Neutrophil (primary cell): ENCODE measurements around the gene ARHGAP22.

Experiments
- H3K27ac ChIP-seq: fragments of 200-600 bp; sonication (generic); 2 replicates; pipeline ENCODE4 v1.5.1; 2016; ENCODE audit warnings: mild to moderate bottlenecking, moderate library complexity
- H3K27me3 ChIP-seq: fragments of 200-600 bp; sonication (generic); 2 replicates; pipeline ENCODE4 v1.6.0; 2016; ENCODE audit warnings: mild to moderate bottlenecking
- H3K36me3 ChIP-seq: fragments of 200-600 bp; sonication (generic); 2 replicates; pipeline ENCODE4 v1.5.1; 2017
- H3K4me1 ChIP-seq, 2 experiments: fragments of 200-600 bp in 1 of 2; sonication (generic) in 1 of 2; 1 replicate in 1 of 2; 2 replicates in 1 of 2; pipeline versions ENCODE4 v1.5.1 to v1.6.1; 2013 to 2016; ENCODE audit warnings: low read depth in 1 of 2, low read length in 1 of 2, mild to moderate bottlenecking in 1 of 2, moderate library complexity in 1 of 2; ENCODE audit not compliant: control insufficient read depth in 1 of 2, insufficient read depth in 1 of 2
- H3K4me3 ChIP-seq, 2 experiments: fragments of 200-600 bp in 1 of 2; sonication (generic) in 1 of 2; 1 replicate in 1 of 2; 2 replicates in 1 of 2; pipeline ENCODE4 v1.5.1; 2013 to 2016; ENCODE audit warnings: low read depth in 1 of 2, low read length in 1 of 2, mild to moderate bottlenecking in 1 of 2, moderate library complexity in 1 of 2
- H3K9me3 ChIP-seq: fragments of 200-600 bp; sonication (generic); 2 replicates; pipeline ENCODE4 v1.5.1; 2016
- TF ChIP-seq, protein P1 (sequence below): fragments of 200-600 bp; sonication (generic); IDR thresholded peaks from 2 replicates; pipeline ENCODE4 v1.5.1; 2016; ENCODE audit warnings: antibody characterized with exemption

ARHGAP22 gene

DNA sequence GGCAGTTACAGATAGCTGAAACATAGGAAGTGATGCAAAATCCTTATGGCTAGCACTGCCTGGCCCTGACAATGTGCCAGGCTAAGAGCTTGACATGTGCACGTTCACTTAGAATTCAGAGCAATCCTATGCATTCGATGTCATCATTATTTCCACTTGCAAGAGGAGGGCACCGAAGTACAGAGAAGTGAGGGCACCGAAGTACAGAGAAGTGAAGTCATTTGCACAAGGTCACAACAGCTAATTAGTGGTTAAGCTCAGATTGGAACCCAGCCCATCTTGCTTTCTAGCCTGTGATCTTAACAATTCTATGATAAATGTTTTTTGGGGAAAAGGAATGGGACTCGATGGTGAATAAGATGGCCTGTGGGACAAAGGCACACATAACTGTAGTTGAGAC, 73.4 kb downstream of the ARHGAP22 start:
- TF ChIP-seq, protein P1, sequence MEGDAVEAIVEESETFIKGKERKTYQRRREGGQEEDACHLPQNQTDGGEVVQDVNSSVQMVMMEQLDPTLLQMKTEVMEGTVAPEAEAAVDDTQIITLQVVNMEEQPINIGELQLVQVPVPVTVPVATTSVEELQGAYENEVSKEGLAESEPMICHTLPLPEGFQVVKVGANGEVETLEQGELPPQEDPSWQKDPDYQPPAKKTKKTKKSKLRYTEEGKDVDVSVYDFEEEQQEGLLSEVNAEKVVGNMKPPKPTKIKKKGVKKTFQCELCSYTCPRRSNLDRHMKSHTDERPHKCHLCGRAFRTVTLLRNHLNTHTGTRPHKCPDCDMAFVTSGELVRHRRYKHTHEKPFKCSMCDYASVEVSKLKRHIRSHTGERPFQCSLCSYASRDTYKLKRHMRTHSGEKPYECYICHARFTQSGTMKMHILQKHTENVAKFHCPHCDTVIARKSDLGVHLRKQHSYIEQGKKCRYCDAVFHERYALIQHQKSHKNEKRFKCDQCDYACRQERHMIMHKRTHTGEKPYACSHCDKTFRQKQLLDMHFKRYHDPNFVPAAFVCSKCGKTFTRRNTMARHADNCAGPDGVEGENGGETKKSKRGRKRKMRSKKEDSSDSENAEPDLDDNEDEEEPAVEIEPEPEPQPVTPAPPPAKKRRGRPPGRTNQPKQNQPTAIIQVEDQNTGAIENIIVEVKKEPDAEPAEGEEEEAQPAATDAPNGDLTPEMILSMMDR, result no peak
- no peak overlapping the region for H3K27ac ChIP-seq
- no peaks in the 10 kb centered on the region for H3K9me3 ChIP-seq
- H3K27me3 ChIP-seq, result peaks cover 11% of the 10 kb centered on the region
- no peaks in the 10 kb centered on the region for H3K36me3 ChIP-seq
- H3K4me3 ChIP-seq, result no peak overlapping the region
- no peaks in the 10 kb centered on the region for H3K4me1 ChIP-seq

GRCh38 chr10:48529331-48529730, 75.5 kb downstream of the ARHGAP22 start:
- Histone ChIP-seq H3K27ac (no peak overlapping the region), H3K36me3 (no peaks in the 10 kb centered on the region), H3K4me3 (no peak overlapping the region), H3K9me3 (no peaks in the 10 kb centered on the region), H3K27me3 (peaks cover 32% of the 10 kb centered on the region), H3K4me1 (no peaks in the 10 kb centered on the region)
- TF ChIP-seq, protein P1, result no peak

- no peaks in the 10 kb centered on the region for H3K36me3 ChIP-seq
Observed at GRCh38 chr10:48527756-48528155, 77.1 kb downstream of the ARHGAP22 start.

DNA sequence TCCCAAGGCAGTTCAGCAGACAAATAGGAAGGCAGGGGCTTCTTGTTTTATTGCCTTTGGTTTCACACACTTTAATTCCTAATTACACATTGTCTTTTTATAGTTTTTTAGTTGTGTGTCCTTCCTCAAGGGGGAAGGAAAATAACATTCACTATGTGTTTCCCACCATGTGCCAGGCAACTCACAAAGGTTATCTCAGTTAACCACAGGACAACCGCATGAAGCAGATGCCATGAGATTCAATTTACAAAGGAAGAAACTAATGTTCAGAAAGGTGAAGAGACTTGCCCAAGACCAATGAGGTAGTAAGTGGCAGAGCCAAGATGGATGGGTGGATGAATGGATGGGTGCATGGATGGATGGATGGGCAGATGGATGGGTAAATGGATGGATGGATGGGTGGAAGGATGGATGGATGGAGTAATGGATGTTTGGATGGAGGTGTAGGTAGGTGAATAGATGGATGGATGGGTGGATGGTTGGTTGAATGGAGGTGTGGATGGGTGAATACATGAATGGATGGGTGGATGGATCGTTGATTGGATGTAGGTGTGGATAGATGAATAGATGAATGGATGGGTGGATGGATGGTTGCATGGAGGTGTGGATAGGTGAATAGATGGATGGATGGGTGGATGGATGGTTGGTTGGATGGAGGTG, 77.9 kb downstream of the ARHGAP22 start:
- H3K4me3 ChIP-seq, result no peak overlapping the region
- no peak overlapping the region for H3K27ac ChIP-seq

More at GRCh38 chr10:48527756-48528155, 77.1 kb downstream of the ARHGAP22 start:
- H3K4me3 ChIP-seq, result no peak overlapping the region
- TF ChIP-seq, protein P1, result no peak
- H3K27me3 ChIP-seq, result peaks cover 48% of the 10 kb centered on the region
- no peak overlapping the region for H3K27ac ChIP-seq
- H3K4me1 ChIP-seq, result peaks cover 8 to 9% of the 10 kb centered on the region in 2 experiments
- H3K9me3 ChIP-seq, result no peaks in the 10 kb centered on the region

DNA sequence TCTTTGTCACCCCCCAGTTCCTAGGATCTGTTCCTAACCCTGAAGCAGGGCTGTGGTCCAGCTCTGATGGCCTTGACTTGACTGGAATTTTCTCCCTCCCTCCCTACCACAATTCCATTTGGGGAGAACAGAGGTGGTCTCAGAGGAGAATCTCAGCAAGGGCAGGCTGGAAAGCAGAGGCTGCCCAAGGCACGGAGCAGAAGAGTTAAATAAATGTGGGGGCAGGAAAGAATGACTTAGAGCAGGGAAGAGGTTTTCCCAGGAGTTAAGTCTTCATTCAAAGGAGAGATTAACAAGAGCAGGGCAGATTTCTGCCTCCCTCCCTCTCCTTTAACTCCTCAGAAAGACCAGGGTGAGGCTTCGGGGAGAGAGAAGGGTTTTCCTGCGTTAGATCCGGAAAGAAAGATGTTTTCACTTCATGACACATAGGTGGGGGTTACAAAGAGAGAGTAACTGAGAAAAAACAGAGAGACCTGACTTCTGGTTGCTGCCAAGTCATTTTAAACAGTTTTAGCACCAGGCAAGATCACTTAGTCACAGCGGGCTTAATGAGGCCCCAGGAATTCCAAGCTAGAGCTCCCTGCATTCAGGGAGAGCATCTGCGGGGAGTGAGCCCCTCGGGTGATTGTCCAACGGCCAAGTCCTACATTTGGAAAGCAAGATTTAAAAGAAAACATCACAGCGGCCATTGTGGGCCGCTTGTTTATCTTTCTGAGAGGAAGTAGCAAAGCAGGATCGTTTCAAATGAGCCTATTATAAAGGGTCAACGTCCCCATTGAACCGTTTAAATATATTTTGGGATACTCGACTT, 78.7 kb downstream of the ARHGAP22 start:
- peaks cover 63% of the 10 kb centered on the region for H3K27me3 ChIP-seq
- H3K4me1 ChIP-seq, result peaks cover 8 to 9% of the 10 kb centered on the region in 2 experiments
- H3K9me3 ChIP-seq, result no peaks in the 10 kb centered on the region
- no peaks in the 10 kb centered on the region for H3K36me3 ChIP-seq
- H3K4me3 ChIP-seq, result no peak overlapping the region
- H3K27ac ChIP-seq, result no peak overlapping the region
- TF ChIP-seq, protein P1, result no peak

More for the DNA sequence above, 77.9 kb downstream of the ARHGAP22 start:
- peaks cover 8 to 9% of the 10 kb centered on the region in 2 experiments for H3K4me1 ChIP-seq
- TF ChIP-seq, protein P1, result no peak
- no peaks in the 10 kb centered on the region for H3K9me3 ChIP-seq
- no peaks in the 10 kb centered on the region for H3K36me3 ChIP-seq
- peaks cover 56% of the 10 kb centered on the region for H3K27me3 ChIP-seq
